PC-3 (cell line): ENCODE data around the gene GRHL3. TPM values are rescaled to one million over a fixed set of nuclear protein-coding genes. Genes with fewer than 3 reads are reported as not detected.
"Not testable (repeated sequence)": the region's sequence is repeated elsewhere in the genome, so short reads cannot be mapped to it uniquely, and the experiment has no call there.

Experiments
- ATAC-seq: fragments of 200-7000 bp; cut with Tn5 transposase; 2 replicates; pipeline ENCODE4 v1.9.1; 2020; ENCODE audit warnings: mild to moderate bottlenecking, moderate library complexity
- Bru-seq: library from RNA; stranded (reverse); fragments of 400-500 nt; gene quantifications from one replicate; lab custom pipeline; 2021; lab: Mats Ljungman, UMichigan
- BruChase-seq, 2 experiments: library from RNA; stranded (reverse); fragments of 400-500 nt; gene quantifications; one replicate each; lab custom pipeline; 2021; lab: Mats Ljungman, UMichigan
- BruUV-seq: library from RNA; stranded (reverse); fragments of 400-500 nt; replicated peaks from 2 replicates; lab custom pipeline; 2021; lab: Mats Ljungman, UMichigan
- CTCF ChIA-PET: fragments of 300-600 bp; sonication (Branson Sonifier 250); formaldehyde crosslinking; loops from one replicate; lab custom pipeline; 2022; ENCODE audit warnings: antibody characterized with exemption; lab: Charles Lee
- POLR2A ChIA-PET: fragments of 300-600 bp; sonication (Branson Sonifier 250); formaldehyde crosslinking; loops from one replicate; lab custom pipeline; 2022; ENCODE audit warnings: antibody characterized with exemption; ENCODE audit not compliant: unreplicated experiment; lab: Charles Lee
- DNase-seq: peaks from one replicate; pipeline ENCODE4 v3.0.0-alpha.2; 2015
- H2AFZ ChIP-seq: fragments of 300-600 bp; sonication (generic); 2 replicates; pipeline ENCODE4 v1.6.0; 2016; ENCODE audit warnings: antibody characterized with exemption, low read length
- H3F3A ChIP-seq: fragments of 300-600 bp; sonication (generic); one replicate; pipeline ENCODE4 v1.6.0; 2017; ENCODE audit warnings: antibody characterized with exemption, low read length, control low read depth, mild to moderate bottlenecking; ENCODE audit not compliant: unreplicated experiment
- H3K27ac ChIP-seq: fragments of 300-600 bp; sonication (generic); 2 replicates; pipeline ENCODE4 v1.5.1; 2016; ENCODE audit warnings: mild to moderate bottlenecking, low read length
- H3K27me3 ChIP-seq: fragments of 300-600 bp; sonication (generic); 2 replicates; pipeline ENCODE4 v1.6.1; 2016; ENCODE audit warnings: low read length, mixed read lengths
- H3K36me3 ChIP-seq: fragments of 300-600 bp; sonication (generic); 2 replicates; pipeline ENCODE4 v1.6.1; 2016; ENCODE audit warnings: low read depth, mixed run types, low read length, mixed read lengths
- H3K4me1 ChIP-seq: fragments of 300-600 bp; sonication (generic); 2 replicates; pipeline ENCODE4 v1.5.1; 2016; ENCODE audit warnings: low read length; ENCODE audit not compliant: insufficient read depth
- H3K4me2 ChIP-seq: fragments of 300-600 bp; sonication (generic); 2 replicates; pipeline ENCODE4 v1.6.0; 2016; ENCODE audit warnings: low read length
- H3K4me3 ChIP-seq: fragments of 300-600 bp; sonication (generic); 2 replicates; pipeline ENCODE4 v1.5.1; 2016; ENCODE audit warnings: mild to moderate bottlenecking, low read length, mixed read lengths
- H3K79me2 ChIP-seq: fragments of 300-600 bp; sonication (generic); 2 replicates; pipeline ENCODE4 v1.6.1; 2017; ENCODE audit warnings: low read length, mixed read lengths
- H3K9ac ChIP-seq: fragments of 300-600 bp; sonication (generic); 2 replicates; pipeline ENCODE4 v1.6.0; 2016; ENCODE audit warnings: mild to moderate bottlenecking, low read length
- H3K9me2 ChIP-seq: fragments of 300-600 bp; sonication (generic); replicated peaks from 2 replicates; pipeline ENCODE4 v1.6.1; 2016; ENCODE audit warnings: mixed run types, low read length, mixed read lengths
- H3K9me3 ChIP-seq: fragments of 300-600 bp; sonication (generic); 2 replicates; pipeline ENCODE4 v1.6.1; 2016; ENCODE audit warnings: low read length, mixed read lengths
- H4K20me1 ChIP-seq: fragments of 300-600 bp; sonication (generic); 2 replicates; pipeline ENCODE4 v1.6.1; 2016; ENCODE audit warnings: low read length, mixed read lengths
- EZH2 ChIP-seq: fragments of 300-600 bp; sonication (generic); IDR thresholded peaks from one replicate; pipeline ENCODE4 v1.6.1; 2017; ENCODE audit warnings: antibody characterized with exemption, mild to moderate bottlenecking, low read length; ENCODE audit not compliant: unreplicated experiment
- EZH2phosphoT487 ChIP-seq: fragments of 300-600 bp; sonication (generic); IDR thresholded peaks from 2 replicates; pipeline ENCODE4 v1.6.1; 2018; ENCODE audit warnings: mild to moderate bottlenecking, antibody characterized with exemption, low read length, borderline replicate concordance
- intact Hi-C: fragments of 100-400 bp; cut with micrococcal nuclease; formaldehyde crosslinking; loops from 2 replicates; pipeline ENCODE4 v1.9.0; 2023
- long read RNA-seq: library from polyadenylated mRNA; unstranded; transcript quantifications from one replicate; pipeline ENCODE4 v2.0.0, GENCODE V29; 2021; ENCODE audit not compliant: unreplicated experiment
- total RNA-seq: library from RNA; depleted of rRNA; stranded (reverse); fragments of >200 nt; gene quantifications from 2 replicates; pipeline ENCODE4 v1.2.3, GENCODE V29; 2014; rRNA removed
- TF ChIP-seq, protein P1 (sequence below): fragments of 300-600 bp; sonication (generic); conservative IDR thresholded peaks from 2 replicates; pipeline ENCODE4 v1.5.1; 2017; ENCODE audit warnings: antibody characterized with exemption, low read depth, mild to moderate bottlenecking, low read length

GRHL3 gene
- total RNA-seq (3.5 and 7.8 TPM in 2 replicates), Bru-seq, nascent RNA (percentile 39 among the genes with signal in this experiment), BruChase-seq, experiment 1, labeled RNA remaining after a 6-hour chase (percentile 37 among the genes with signal in this experiment), BruChase-seq, experiment 2, labeled RNA remaining after a 2-hour chase (percentile 34 among the genes with signal in this experiment)
- long read RNA-seq, partial matches to known transcripts: 2 of 4 reads
- long read RNA-seq, other reads (novel, unspliced or antisense): 2 of 4 reads

DNA sequence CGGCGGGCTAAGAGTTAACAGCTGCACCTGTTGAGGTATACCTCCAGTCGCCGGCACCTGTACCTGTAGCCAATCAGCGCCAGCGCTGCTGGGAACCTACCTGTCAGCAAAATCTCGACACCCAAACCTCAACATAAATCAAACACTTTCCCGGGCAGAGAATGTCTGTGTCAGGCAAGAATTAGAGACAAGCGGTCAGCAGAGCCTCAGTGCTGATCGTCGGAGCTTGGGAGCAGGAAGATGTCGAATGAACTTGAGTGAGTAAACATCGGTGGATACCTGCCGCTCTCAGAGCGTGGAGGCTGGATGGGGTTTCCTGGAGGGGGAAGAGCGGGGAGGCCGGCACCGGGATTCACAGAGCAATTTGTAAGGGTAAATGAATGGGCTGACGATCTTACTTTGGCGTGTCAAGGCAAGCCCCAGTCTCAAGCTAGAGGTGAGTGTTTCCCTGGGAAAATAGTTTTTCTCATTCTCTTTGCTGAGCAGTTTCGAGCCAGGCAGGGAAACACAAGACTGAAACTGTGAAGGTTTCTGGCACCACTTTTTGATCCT lies at the start of gene GRHL3:
Gene GRHL3, plus strand, starts transcription at position 46 of the 552 bp plus-strand sequence. Its CDS starts 195 bp downstream, at position 241.
- Histone ChIP-seq H3K4me2 (peak within 1 kb of the TSS; percentile 82), H4K20me1 (no peaks in the 10 kb centered on the region), H3K9me3 (no peaks in the 10 kb centered on the region), H3K36me3 (no peaks in the 10 kb centered on the region), H3K27me3 (no peaks in the 10 kb centered on the region), H3K9me2 (no peaks in the 10 kb centered on the region), H3K4me3 (peak within 1 kb of the TSS; percentile 61), H3K79me2 (no peaks in the 10 kb centered on the region), H2AFZ (peak within 1 kb of the TSS; percentile 48), H3K9ac (peak within 1 kb of the TSS; percentile 46), H3F3A (no peaks in the 10 kb centered on the region), H3K4me1 (peaks cover 72% of the 10 kb centered on the region), H3K27ac (peak within 1 kb of the TSS; percentile 55)
- ATAC-seq (peak; percentile 57), DNase-seq (peak; percentile 75)
- CTCF ChIA-PET: interaction anchor here (0.5 to 2.8 kb wide), 3 partner anchors 65 to 117 kb away, joined by 3 to 10 read pairs (median 4); no protein-coding TSS in a partner anchor
- POLR2A ChIA-PET: interaction anchor here (0.6 kb wide), 1 partner anchor 66 kb away, joined by 4 read pairs; no protein-coding TSS in a partner anchor
- intact Hi-C loops: no loop called here
- TSS peak; percentile 80 for BruUV-seq
- TF ChIP-seq EZH2phosphoT487: no peak
- TF ChIP-seq, protein P1, sequence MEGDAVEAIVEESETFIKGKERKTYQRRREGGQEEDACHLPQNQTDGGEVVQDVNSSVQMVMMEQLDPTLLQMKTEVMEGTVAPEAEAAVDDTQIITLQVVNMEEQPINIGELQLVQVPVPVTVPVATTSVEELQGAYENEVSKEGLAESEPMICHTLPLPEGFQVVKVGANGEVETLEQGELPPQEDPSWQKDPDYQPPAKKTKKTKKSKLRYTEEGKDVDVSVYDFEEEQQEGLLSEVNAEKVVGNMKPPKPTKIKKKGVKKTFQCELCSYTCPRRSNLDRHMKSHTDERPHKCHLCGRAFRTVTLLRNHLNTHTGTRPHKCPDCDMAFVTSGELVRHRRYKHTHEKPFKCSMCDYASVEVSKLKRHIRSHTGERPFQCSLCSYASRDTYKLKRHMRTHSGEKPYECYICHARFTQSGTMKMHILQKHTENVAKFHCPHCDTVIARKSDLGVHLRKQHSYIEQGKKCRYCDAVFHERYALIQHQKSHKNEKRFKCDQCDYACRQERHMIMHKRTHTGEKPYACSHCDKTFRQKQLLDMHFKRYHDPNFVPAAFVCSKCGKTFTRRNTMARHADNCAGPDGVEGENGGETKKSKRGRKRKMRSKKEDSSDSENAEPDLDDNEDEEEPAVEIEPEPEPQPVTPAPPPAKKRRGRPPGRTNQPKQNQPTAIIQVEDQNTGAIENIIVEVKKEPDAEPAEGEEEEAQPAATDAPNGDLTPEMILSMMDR: no peak
- no peak for TF ChIP-seq EZH2

DNA sequence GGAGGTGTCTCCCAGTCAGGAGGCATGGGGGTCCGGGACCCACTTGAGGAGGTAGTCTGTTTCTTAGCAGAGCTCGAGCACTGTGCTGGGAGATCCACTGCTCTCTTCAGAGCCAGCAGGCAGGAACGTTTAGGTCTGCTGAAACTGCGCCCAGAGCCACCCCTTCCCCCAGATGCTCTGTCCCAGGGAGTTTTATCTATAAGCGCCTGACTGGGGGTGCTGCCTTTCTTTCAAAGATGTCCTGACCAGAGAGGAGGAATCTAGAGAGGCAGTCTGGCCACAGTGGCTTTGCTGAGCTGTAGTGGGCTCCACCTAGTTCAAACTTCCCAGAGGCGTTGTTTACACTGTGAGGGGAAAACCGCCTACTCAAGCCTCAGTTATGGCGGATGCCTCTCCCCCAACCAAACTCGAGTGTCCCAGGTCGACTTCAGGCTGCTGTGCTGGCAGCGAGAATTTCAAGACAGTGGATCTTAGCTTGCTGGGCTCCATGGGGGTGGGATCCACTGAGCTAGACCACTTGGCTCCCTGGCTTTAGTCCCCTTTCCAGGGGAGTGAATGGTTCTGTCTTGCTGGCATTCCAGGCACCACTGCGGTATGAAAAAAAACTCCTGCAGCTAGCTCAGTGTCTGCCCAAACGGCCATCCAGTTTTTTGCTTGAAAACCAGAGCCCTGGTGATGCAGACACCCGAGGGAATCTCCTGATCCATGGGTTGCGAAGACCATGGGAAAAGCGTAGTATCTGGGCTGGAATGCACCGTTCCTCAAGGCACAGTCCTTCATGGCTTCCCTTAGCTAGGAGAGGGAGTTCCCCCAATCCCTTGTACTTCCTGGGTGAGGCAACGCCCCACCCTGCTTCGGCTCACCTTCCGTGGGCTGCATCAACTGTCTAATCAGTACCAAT lies 44.7 kb upstream of the GRHL3 start:
- ATAC-seq, H3K9me3 ChIP-seq, H3F3A ChIP-seq, H3K36me3 ChIP-seq, CTCF ChIA-PET, H3K9me2 ChIP-seq, DNase-seq, H3K27me3 ChIP-seq, H2AFZ ChIP-seq, intact Hi-C loops, H3K4me2 ChIP-seq, H3K27ac ChIP-seq, H3K9ac ChIP-seq, H4K20me1 ChIP-seq, H3K4me3 ChIP-seq, POLR2A ChIA-PET, H3K79me2 ChIP-seq, BruUV-seq: not testable (repeated sequence)
- peaks cover 24% of the 10 kb centered on the region for H3K4me1 ChIP-seq

DNA sequence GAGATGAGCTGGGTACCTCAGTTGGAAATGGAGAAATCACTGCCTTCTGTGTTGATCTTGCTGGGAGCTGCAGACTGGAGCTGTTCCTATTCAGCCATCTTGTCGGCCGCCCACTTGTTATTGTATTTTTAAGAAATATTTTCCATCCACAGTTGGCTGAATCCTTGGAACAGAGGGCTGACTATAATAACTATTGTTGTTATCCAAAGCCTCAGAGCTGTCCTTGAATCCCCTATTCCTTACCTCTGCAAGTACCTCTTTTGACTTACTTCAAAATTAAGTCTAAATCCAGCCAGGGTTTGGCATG lies 44.1 kb upstream of the GRHL3 start:
- Histone ChIP-seq H3K27ac (no peak overlapping the region), H3F3A (no peaks in the 10 kb centered on the region), H3K9me3 (no peaks in the 10 kb centered on the region), H2AFZ (no peak overlapping the region), H3K4me1 (peaks cover 24% of the 10 kb centered on the region), H3K9me2 (no peaks in the 10 kb centered on the region), H3K4me3 (no peak overlapping the region), H4K20me1 (no peaks in the 10 kb centered on the region), H3K79me2 (no peaks in the 10 kb centered on the region), H3K27me3 (no peaks in the 10 kb centered on the region), H3K36me3 (no peaks in the 10 kb centered on the region), H3K4me2 (no peak overlapping the region), H3K9ac (no peak overlapping the region)
- CTCF ChIA-PET: no interaction called here
- no peak for ATAC-seq
- intact Hi-C loops: no loop called here
- no TSS peak for BruUV-seq
- TF ChIP-seq EZH2phosphoT487 (no peak), EZH2 (no peak)
- TF ChIP-seq, protein P1: no peak
- POLR2A ChIA-PET: no interaction called here
- no peak for DNase-seq
